NCI-H1105 treated with DMSO at 0.1 percent for 48 hours (cell line): Measurements from ENCODE around the gene TMEM131L.

ENCODE experiments used
- DNase-seq: peaks from one replicate; lab custom pipeline; 2025; lab: John Stamatoyannopoulos, UW

TMEM131L gene

DNA sequence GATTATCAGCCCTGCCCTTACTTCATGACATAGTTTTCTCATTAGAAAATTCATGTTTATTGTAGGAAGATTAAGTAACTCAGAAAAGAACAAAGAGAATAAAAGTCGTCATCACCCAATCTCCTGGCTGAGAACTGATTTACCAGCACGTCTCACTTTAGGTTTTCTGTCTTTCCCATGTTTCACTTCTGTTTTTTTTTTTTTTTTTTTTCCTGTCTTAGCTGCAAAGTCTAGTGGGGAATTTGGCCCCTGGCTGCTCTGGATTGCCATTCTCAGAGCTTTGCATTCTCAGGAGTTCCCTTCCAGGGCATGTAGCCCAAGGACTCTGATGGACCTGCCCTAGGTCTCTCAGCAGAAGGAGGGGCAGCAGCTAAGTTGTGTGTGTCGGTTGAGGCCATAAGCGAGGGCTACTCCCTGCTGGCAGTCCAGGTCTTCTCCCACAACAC lies 57.8 kb downstream of the TMEM131L start:
- DNase-seq = no peak

DNA sequence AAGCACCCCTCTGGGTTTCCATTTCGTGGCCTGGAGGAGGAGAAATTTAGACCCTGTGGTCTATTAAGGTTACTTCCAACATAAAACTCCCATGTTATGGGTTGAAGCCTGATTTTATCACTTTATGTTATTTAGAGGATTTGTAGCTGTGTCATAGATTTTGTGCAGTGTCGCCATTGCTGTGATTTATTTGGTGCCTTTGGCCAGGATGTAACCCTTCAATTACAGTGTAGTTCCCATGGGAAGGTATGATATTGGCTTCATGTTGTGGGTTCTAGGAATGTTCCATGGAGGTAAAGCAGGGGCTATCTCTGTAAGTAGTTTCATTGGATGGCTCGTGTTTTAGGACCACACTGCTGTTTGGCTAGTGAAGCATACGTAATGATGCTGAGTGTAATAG lies 58.5 kb downstream of the TMEM131L start:
- no peak for DNase-seq

DNA sequence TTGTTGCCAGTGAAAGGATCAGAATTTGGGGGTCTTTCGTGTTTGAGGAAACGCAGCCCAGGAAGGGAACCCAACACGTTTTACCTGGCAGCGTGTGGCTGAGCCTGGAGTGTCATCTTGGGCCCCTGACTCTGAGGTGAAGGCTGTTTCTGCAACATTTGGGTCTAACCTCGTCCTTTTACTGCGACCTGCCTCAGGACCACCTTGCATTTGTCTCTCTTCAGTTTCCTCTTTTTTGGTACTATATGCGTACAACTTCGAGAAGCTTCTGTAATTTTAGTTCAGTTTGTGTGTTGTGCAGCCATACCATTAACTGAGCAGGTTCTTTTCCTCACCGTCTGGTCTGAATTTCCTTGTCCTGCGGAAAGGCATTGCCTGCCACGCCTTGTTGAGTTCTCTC lies 61.5 kb downstream of the TMEM131L start:
- DNase-seq = no peak

DNA sequence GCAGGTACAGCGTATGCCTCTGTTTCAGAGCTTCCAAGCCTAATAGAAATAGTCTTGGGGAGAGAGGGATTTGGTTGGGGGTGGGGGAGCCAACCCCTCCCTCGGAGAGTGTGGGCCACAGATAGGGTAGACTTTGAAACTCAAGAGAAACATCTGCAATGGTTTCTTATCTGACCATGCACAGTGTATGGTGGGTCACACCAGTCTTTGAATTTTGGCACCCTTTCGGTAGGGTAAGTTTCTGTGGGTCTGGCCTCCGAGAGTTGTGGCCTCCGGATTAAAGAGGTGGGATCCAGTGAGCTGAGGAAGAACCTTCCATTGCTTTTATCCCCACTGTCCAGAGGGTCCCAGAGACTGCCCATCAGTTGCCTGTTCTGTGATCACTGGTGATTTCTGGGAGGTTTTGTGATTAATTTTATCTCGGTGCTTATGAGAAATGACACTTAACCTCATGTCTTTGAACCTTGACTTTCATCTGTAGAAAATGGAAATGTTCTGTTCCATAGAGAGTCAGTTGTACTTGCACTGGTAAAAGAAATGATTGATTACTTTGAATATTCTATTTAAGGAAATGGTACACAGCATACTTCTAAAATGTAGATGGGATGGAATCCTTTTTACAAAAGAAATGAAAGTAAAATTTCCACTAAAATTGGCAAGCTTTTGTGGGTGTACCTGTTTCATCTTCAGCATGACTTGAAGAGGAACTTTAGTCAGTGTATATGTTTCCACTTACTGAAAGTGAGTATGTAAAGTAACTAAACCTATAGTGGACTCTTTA lies 62.7 kb downstream of the TMEM131L start:
- no peak for DNase-seq

DNA sequence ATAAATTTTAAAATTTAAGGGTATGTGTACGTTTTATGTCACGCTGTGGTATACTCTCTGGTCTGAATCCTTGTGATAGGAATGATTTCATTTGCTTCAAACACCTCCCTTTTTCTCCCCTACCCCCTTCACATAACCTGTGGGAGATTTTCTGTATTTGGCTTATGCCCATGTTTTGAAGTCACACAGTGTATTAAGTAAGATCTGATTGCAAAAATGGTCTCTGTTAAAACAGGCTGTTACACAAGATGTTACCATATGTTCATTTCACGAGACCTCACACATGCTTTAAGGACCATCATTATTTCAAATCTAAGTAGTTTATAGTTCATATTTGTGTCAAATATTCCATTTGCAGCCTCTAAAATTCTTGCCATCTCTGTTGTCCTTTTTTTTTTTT lies 63.5 kb downstream of the TMEM131L start:
- no peak for DNase-seq

DNA sequence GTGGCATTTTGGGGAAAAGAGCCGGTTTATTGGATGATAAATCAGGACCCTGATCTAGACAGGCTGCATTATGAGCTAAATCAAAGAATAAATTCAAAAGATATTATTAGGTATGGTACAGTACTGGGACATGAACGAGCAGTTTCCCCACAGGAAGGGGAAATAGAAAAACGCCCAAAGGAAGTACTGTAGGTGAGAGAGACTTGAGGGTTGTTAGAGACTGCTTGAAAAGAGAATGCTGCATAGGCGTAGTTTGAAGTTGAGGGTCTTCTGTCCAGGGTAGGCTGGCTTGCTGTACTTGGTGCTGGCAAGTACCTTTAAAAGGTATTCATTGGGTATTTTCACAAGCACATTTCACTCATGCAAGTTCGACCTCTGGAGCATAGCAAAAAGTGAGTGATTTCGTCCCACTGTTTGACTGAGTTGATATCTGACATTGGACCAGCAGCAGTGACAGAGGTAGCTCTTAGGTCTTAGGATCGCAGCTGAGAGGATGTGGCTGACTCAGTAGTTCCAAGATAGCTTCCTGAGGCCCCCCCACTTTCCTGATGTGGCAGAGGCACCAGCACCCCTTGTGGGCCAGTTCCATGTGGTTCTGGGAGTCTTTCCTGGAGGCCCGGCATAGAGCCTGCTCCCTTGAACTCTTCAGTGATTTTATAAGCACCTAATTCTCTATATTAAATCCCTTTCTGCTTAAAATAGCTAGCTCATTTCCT lies 64.3 kb downstream of the TMEM131L start:
- DNase-seq = no peak

DNA sequence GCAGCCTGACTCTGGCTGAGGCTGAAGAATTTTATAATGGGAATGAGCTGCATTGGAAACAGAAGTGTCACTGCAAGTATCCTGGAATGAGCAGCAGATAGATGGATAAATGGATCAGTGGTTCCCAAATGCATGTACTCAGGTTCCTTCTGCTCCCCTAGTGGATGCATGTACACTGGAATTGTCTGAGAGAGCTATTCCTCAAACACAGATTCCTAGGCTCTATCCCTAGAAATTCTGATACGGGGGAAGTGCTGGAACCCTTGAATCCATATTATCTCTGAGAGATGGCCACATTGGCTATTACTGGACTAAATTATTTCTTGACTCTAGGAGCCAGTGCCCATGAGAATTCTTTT lies 64.8 kb downstream of the TMEM131L start:
- no peak for DNase-seq

DNA sequence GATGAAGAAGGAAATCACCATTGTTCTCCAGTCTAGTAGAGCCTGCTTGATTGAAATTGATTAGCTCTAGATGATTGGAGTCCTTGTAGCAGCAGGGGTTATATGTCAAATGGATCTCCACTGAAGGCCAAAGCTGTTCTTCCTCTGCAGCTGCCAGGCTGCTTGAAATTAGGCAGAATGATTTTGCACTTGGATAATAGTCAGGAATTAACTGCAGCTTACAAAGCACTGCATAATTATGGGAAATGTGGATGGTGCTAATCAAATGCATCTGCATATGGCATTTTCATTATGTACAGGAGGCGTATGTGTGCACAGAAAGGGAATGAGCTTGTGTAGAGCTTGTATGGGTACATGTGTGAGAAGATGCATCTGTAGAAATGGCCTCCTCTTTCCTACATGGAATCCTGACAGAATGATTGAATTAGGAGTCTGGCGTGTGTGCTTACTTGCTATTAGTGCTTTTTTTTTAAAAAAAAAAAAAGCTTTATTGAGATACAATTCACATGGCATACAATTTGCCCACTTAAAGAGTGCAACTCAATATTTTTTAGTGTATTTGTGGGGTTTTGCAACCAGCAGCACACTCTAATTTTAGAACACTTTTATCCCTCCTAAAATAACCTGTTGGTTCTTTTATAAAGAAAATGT lies 65.9 kb downstream of the TMEM131L start:
- no peak for DNase-seq

DNA sequence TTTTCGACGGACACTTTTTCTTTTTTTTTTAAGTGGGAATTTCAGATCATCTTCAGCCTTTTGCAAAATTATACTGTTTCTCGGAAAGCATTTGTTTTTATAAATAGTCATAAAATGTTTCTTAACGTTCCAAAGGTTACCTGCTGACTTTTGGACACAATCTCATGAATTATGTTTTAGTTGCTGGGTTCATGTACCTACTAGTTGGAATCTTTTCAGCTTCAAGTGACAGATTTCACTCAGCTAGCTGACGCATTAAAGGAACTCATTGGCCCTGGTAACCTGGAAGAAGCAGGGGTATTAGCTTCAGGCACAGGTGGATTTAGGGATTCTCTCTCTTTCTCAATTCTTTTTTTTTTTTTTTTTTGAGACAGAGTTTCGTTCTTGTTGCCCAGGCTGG lies 66.5 kb downstream of the TMEM131L start:
- DNase-seq = no peak

DNA sequence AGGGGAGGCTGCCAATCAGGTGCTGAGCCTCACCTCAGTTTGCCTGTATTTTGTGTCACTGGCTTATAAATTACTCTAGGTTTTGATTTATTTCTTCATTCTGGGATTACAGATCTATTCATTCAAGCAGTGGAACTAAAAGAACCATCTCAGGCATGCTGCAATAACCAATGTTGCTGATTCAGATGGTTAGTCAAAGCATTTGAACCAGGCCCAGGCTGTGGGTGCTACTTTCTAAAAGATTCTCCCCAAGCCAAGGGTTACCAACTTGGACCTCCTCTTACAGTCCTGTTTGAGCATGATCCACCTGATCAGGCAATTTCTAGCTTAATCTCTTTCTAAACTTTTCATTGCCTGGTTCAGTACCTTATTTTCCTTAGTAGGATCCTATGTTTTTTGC lies 67.2 kb downstream of the TMEM131L start:
- DNase-seq = no peak

DNA sequence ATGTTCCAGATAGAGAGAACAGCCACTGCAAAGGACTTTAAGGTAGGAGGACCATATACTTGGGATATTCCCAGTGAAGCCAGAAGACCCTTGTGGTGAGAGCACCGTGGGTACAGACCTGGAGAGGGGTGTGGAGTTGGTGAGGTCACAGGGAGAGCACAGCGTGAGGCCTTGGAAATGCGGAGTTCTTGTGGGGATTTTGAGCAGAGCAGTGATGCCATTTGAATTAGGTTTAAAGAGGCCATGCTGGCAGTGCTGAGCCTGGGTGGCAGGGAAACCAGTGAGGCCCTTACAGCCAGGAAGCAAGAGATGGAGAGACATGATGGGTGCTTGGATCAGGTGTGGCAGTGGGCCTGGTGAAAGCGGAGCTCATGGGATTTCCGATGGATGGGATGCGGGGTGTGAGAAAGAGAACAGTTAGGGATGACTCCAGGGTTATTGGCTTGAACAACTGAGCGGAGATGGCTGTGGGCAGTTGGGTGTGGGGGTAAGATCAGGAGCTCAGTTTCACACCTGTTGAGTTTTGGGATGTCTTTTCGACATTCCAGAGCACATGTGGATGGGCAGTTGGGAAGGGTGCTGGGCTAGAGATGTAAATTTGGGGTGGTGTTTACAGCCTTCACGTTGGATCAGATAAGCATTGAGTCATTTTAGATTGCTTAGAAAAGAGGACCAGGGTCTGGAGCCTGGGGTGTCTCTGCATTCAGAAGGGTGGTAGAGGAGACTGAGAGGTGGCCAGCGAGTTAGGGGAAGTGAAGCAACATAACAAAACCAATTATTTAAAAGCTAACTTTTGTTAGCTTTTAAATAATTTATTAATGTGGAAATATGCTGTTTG lies 68.9 kb downstream of the TMEM131L start:
- no peak for DNase-seq

DNA sequence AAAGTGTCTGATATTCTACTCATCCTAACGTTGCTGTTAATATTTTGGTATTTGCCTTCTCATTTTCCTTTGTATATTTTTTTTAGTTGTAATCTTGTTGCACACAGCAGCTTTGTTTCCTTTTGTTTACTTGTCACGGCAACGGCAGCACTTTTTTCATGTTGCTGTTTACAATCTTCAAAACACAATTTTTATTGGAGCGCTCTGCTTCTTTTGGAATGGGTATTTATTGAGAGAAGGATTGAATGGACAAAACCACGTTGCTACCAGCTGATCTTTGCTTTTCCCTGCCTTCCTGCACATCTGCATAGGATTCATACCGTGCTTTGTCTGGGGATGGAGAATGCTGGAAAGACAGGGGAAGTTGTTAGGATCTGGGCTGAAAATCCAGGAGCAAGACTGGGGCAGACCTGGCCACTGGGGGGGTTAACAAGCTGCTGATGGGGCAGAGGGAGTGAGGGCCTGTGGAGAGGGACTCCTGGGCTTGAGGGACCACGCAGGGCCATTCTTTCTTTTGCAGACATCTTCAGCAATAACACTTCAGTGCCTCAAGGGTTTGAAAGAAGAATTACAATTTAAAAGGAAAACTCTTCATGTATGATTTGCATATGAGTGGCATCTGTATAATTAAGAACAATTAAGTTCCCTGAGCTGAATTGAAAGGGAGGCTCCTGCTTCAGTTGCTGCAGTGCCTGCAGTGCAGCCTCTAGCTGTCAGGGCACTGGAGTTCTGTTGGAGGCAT lies 69.8 kb downstream of the TMEM131L start:
- DNase-seq = no peak

DNA sequence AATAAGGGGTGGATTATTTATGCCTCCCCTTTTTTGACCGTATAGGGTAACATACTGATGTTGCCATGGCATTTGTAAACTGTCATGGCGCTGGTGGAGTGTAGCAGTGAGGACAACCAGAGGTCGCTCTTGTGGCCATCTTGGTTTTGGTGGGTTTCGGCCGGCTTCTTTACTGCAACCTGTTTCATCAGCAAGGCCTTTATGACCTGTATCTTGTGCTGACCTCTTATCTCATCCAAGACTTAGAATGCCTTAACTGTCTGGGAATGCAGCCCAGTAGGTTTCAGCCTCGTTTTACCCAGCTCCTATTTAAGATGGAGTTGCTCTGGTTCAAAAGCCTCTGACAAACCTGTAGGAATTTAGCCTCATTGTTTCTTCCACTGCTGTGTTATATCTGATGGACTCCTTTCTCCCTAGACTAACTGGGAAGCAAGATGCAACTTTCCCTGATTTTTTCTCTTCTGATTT lies 71.4 kb downstream of the TMEM131L start:
- no peak for DNase-seq

DNA sequence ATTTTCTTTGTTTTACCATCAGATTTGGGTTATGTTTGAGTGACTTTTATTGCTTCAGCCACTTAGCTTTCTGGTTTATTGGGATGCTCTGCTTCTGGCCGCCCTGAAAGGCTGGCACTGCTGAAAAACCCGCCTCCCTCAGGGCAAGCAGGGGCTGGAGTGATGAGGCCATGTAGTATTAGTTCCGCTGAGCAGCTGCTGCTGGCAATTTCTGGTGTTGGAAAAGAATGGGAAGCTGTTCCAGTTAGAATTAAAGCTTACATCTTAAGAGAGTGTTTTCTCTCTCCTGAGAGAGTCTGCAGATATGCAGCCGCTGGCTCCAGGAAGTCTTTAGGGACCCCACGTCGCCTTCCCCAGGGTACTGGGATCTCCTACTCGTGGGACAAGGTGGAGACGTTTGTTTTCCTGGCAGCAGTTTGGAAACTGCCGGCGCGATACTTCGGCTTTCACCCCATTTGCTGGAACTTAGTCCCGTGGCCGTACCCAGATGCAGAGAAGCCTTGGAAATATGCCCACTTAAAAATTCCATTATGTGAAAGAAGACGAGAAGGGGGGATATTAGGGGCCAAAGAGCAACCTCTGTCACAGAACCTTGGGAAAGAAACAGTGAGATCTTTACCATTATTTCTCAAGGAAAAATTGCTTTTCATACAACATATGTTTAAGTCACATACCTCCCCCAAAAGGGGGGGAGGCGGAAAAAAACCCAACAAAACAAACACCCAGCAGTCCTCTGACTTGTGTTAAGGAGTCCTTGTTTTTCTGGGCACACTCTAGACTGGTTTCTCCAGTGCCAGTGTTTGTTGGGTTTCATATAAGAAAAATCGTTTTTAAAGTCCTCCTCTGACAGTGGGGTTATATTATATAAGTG lies 72.6 kb downstream of the TMEM131L start:
- no peak for DNase-seq

DNA sequence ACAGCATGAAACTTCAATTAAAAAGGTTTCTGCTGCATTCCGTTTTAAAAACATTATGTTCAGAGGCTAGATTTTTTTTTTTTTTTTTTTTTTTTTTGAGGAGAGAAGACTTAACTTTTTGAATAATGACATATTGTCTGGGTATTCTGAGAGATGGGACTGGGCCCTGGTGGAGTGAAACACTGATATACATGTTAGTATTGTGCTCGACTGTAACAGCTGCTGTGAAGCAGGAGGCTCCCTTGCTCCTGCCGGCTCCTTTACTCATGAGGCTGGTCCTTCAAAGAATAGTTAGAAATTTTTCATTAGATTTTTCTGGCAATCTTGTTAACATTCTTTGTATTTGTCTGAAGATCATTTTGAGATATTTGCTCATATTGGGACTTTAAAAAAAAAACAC lies 73.3 kb downstream of the TMEM131L start:
- no peak for DNase-seq

DNA sequence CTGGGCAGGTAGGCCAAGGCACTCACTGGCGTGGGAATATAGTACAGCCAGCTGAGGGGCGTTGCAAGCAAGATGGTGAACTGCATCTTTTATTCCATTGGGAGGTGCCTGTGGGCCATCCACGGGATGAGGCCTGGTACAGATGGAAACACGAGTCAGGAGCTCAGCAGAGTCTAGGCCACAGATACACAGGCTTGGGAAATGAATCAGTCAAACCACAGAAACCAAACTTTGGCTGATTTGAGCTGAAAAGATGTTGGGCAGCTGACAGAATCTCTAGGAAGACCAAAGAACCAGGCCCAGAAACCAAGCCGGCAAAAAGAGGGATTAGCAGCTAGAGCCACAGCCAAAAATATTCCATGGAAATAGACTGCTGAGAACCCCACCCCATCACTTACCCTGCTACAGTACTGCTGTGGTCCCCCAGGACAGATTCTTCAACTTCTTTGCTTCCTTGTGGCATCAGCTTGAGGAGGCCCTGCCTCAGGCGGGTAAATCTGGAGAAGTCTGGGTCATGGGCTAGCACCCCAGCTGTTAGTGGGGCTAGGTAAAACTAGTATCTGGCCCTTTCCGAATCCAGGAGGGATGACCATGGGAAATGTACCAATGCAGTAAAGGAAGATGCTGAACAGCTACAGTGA lies 75.4 kb downstream of the TMEM131L start:
- DNase-seq = no peak

DNA sequence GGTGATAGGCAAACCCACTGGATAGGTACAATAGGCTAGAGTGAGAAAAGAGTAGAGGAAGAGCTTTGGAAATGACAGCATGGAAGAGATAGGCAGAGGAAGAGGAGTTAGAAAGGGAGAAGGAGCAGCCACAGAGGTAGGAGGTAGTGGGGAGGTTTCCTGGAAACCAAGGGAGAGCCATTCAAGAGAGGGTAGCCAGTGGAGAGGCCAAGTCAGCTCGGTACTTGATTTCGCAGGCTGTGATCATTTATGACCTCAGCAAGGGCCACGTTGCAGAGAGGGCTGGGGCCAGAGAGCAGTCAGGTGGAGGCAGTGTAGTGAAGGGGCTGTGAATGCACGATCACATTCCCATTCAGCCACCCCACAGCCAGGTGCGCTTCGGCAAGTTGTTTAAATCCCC lies 76.0 kb downstream of the TMEM131L start:
- DNase-seq = no peak

DNA sequence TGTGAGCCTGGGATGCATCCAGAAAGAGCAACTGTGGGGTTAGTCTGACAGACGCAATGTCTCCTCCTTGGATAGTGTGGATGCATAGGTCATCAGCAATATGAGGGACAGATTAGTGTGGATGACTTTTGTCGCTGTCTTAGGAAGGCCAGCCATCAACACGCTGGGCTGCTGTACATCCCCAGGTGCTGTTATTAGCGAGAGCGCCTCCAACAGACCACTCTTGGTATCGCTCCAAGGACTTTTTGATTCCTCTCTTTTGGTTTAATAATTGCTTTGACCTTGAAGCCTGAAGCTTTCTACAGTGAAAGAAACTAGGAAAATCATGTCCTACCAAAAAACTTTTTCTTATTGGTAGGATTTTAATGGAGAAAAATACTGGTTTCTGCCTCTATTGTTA lies 76.7 kb downstream of the TMEM131L start:
- no peak for DNase-seq

DNA sequence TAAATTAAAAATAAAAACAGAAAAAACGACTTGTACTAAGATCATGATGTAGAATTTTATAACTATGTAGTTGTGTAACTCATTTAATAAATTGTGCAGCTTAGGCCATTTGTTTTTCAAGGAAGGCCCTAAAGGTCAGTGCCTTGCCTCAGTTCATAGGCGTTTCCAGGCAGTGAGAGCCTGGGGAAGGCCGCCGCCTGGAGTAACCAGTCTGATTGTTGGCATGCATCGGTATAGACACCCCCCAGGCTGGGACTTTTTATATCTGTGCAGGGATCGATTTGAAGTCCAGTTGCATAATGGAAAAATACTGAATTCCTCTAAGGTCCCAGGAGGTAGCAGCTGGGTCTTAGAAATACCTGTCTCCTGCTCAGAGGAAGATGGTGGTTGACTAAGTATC lies 77.2 kb downstream of the TMEM131L start:
- DNase-seq = no peak

DNA sequence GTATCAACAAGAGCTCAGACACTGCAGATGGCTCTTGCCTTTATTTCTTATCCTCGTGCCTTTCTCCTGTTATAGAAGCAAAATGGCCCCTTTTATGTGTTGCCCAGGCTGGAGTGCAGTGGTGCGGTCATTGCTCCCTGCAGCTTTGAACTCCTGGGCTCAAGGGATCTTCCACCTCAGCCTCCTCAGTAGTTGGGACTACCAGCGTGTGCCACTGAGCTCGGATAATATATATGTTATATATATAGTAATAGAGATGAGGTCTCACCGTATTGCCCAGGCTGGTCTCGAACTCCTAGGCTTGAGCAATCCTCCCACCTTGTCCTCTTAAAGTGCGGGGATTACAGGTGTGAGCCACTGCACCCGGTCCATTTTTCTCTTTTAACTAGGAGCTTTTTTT lies 79.7 kb downstream of the TMEM131L start:
- DNase-seq = no peak
